ENCODE results near the gene EPB41L2.

DNA sequence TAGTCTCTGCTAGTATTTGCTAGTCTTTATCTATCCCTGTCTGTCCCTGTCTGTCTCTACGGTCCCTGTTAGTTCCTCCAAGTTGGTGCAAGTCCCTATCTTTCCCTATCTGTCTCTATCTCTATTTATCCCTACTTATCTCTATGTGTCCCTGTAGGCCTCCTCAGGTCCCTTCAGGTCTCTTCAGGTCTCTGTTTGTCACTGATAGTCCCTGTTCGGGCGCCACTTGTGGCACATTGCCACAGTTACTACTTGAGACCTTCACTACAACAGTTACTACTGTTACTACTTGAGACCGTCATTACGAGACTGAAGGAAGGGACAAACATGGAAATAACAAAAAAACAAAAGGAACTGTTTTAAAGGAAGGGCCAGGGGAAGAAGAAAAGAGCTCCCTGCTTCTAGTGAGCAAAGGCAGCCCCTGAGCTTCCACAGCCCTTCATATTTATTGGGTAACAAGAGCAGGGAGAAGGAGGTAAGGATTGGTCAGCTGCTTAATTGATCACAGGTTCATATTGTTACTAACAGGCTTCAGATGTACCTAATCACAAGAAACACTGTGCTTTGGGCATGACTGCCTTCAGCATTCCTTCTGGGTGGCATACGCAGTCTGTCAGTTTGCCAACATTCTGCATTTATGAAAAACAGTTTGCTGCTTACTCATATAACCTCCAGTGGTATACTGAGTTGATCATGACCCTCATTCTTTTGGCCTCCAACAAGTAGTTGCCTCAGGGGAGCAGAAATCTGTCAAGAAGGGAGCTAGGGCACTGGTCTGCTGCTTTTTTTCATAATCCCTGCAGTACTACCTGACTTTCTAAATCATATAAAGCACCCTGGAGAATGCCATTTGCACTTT, 8.4 kb downstream of the EPB41L2 start:
- TF ChIP-seq EZH2phosphoT487 (IDR thresholded peaks at IDR 0.05; ENCODE audit: insufficient read depth, low read depth) (no peak), EZH2 (IDR thresholded peaks at IDR 0.05; ENCODE audit: insufficient read depth, poor library complexity, severe bottlenecking) (no peak)
